HG03442 (cell line): ENCODE measurements around the gene FDPS.
A peak's percentile ranks its signal among the peaks of the same experiment; 100 is the strongest.

Source experiments
- ATAC-seq: cut with Tn5 transposase; IDR thresholded peaks from one replicate; pipeline ENCODE4 v1.9.1; 2021; ENCODE audit warnings: mild to moderate bottlenecking, moderate library complexity; ENCODE audit not compliant: unreplicated experiment

Gene FDPS

GRCh38 chr1:155308493-155309422, at the start of gene FDPS:
FDPS (plus strand) TSS chr1:155308866; CDS start chr1:155309790, 924 bp downstream.
- peak; percentile 94 for ATAC-seq

GRCh38 chr1:155260276-155260675, 48.4 kb upstream of the FDPS start:
- no peak for ATAC-seq

DNA sequence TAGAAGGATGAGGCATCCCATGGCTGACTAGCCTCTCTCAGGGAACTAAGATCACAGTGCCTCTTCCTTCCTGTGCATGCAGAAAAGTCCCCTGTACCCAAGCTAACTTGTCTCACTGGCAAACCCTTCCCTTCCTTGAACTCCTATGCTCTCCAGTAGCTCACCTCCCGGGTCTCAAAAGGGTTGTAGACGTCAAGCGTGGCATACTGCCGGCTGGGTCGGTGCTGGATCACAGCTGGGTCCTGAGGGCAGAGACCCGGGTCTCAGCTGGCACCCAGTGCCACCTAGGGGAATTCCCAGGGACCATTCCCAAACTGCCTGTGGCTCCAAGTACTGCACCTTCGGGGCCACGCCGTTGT, 47.2 kb upstream of the FDPS start:
- ATAC-seq = peak; percentile 3

GRCh38 chr1:155261852-155262673, 46.6 kb upstream of the FDPS start, which contains the start of gene SCAMP3:
SCAMP3 (minus strand) TSS chr1:155262360; CDS start chr1:155262151, 209 bp downstream.
- peak; percentile 89 for ATAC-seq

DNA sequence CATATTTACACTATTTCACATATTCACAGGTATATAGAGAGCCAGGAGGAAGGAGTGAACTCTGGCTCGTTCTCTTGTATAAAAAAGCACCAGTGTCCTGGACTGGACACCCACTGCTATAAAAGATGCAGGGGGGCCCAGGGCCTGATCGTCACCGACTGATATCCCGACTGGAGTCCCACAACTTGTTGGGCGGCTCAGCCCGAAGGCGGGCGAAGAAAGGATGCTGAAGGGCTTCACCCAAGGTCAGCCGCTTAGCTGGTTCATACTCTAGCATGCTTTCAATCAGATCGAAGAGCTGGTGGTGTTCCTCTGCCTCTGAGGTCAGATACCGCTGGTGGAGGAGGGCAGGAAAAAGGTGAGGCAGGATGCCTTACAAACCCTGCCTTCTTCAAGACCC, 45.6 kb upstream of the FDPS start:
- no peak for ATAC-seq

DNA sequence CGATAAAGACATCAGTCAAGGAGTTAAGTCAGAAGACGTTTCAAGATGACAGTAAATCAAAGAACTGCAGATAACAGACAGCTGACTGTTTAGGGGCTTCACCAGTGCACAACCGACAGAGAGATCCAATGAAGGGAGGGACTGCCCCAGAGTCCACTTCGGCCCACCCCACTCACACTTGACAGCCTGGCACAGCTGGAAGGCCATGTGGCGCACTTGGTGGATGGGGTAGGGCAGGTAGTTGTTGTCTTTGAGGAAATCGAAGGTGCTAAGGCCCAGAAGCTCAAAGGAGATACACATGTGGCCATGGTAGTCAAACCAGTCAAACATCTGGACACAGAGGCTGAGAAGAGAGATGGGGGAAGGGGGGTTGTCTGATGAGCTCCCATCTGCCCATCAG, 42.1 kb upstream of the FDPS start:
- no peak for ATAC-seq

DNA sequence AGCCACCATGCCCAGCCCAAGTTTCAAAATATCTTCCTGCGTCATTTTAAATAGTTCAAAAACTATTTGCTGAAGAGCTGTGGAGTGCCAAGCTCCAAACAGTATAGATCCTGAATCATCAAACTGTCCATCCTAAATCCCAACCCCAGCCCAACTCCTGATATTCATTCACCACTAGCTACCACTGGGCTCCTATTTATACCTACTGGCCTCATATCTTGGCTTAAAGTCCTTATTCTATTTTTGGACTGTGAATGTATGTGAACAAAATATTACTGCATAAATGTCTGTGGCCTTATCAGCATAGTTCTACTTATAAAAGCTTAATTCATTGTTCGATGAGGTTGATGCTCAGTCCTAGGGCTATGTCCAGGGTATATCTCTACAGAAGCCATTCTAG, 41.3 kb upstream of the FDPS start:
- ATAC-seq = no peak

DNA sequence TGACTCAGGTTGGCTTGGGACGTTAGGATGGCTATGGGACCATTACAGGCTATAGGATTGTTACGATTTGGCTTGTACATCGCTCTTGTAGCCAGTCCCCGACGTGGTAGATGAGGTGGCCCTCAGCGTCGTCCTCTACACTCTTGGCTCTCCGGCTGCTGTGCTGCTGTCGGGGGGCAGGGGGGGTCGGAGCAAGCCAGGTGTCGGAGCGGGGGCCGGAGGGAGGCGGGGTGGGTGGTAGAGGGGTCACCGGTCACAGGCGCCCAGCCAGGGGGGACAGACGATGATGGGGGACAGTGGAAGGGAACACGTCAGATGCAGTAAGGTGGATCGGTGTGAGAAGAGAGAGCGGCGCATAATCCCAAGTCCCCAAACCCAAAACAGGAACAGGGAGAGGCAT, 40.0 kb upstream of the FDPS start:
- ATAC-seq = no peak

- ATAC-seq = no peak
Observed at GRCh38 chr1:155269381-155269780, 39.3 kb upstream of the FDPS start.

- peak; percentile 17 for ATAC-seq
Observed at GRCh38 chr1:155272466-155273342, 36.0 kb upstream of the FDPS start.

DNA sequence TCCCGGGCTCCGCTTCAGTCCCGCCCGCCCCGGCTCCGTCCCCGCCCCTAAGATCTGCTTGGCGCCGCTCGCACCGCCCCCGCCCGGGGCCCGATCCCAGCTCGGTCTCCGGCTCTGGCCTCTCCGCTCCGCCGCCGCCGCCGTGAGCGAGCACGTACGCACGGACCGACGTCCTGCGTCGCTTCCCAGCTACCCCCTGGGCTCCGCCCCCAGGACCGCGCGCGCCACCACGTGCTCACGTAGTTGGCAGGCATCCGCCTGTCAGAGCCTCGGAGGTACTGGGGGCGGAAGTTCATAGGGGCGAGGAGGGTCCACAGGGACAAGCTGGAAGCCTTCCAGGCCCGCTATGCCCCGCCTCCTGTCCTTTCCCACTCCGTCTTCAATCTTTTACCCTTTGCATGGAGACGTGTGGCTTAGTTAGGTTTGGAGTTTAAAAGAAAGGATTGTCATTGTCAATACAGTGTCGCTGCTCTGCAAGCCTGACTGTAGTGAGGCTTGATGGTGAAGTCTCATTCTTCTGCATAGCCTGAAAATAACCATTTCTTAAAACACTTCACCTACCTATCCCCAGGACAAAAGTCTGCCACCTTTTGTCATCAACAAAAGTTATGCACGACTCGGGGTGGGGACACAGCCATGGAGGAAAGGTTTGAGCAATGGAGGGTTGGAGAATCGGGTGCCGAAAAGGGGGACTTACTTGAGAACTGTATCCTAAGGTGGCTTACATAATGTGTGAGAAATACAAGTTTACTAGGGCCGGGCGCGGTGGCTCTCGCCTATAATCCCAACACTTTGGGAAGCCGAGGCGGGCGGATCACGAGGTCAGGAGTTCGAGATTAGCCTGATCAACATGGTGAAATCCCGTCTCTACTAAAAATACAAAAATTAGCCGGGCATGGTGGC, 35.1 kb upstream of the FDPS start, which contains the start of gene CLK2:
CLK2 (minus strand) TSS at position 162 of the 903 bp plus-strand sequence. CDS start 2,527 bp downstream, outside the sequence.
- ATAC-seq = peak; percentile 76

GRCh38 chr1:155277070-155277901, 31.4 kb upstream of the FDPS start, which contains the start of gene HCN3:
HCN3 (plus strand) TSS chr1:155277463; CDS start chr1:155277591, 128 bp downstream.
- peak; percentile 57 for ATAC-seq

DNA sequence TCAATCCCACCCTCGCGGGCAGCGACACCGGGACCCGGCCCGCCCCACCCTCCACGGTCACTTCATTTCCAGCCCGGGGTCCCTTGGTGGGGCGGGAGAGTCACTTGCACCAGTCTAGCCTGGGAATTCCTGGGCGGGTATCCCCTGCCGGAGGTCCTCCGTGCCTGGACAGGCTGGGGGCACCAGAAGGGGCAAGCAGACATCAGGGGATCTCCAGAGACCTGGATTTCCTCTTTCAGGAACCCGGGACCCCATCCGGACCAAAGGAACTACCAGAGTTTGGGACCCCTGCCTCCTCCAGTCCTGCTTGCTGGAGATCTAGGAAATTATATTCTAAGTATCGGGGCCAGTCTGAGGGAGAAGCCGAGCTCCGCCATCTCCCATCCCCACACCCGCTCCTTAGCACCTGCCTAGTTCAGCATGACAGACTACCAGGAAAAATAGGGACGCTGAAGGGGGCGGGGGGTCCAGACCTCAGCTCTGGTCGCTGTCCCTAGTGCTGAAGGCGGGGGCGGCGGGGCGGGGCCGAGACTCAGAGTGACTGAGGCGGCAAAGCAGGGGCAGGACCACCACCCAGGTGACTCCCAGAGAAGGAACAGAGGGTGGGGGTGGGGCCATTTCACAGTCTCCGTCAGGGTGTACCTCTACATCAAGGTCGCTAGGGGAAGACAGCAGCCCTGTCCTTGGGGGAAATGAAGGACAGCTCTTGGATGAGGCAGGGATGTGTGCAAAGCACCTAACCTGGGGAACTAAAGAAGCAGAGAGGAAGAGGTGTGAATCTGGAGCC, 30.6 kb upstream of the FDPS start:
- ATAC-seq = no peak

- ATAC-seq = no peak
Observed at GRCh38 chr1:155278689-155279160, 29.9 kb upstream of the FDPS start.

DNA sequence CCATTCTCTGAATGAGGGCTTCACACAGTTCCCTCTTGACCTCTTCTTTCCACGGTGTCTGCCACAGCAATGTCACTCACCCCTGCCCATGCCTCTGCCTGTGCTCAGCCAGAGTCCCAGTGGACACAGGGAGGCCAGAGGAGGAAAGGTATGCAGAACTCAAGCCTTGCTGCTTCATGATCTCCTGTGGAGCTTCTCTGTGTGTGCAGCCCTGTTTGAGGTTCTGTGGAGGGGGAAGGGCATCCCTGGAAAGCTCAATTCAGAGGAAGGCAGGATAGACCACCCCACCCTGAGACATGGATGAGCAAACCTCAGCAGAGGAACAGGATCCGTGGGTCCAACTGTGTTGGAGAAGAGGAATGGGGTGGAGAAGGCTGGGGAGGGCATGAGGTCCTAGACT, 29.4 kb upstream of the FDPS start:
- ATAC-seq = no peak

DNA sequence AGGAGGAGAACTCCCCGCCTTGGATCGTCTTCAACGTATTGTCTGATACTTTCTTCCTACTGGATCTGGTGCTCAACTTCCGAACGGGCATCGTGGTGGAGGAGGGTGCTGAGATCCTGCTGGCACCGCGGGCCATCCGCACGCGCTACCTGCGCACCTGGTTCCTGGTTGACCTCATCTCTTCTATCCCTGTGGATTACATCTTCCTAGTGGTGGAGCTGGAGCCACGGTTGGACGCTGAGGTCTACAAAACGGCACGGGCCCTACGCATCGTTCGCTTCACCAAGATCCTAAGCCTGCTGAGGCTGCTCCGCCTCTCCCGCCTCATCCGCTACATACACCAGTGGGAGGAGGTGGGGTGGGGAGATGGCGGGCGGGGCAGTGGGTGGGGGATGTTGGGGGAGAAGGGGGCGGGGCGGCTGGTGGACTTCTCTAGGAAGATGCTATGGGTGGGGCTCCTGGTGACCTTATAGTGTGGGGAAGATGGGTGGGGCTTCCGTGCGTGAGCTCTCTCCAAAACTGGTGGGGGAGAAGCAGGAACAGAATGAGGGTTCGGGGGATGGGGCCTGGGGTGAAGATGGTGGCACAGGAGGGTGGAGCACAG, 26.1 kb upstream of the FDPS start:
- no peak for ATAC-seq

GRCh38 chr1:155284476-155284875, 24.2 kb upstream of the FDPS start:
- no peak for ATAC-seq
